ENCODE results near the gene AVEN.
A peak's percentile ranks its signal among the peaks of the same experiment; 100 is the strongest.

DNA sequence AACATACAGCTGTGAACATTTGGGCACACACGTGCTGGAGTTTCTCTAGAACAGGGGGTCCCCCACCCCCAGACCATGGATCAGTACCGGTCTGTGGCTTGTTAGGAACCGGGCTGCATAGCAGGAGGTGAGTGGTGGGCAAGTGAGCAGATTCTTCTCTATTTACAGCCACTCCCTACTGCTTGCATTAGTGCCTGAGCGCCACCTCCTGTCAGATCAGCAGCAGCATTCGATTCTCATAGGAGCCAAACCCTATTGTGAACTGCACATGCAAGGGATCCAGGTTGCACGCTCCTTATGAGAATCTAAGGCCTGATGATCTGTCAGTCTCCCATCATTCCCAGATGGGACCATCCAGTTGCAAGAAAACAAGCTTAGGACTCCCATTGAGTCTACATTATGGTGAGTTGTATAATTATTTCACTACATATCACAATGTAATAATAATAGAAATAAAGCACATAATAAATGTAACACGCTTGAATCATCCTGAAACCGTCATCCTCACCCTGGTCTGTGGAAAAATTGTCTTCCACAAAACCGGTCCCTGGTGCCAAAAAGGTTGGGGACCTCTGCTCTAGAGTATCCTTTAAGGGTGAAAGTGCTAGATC is 44.9 kb downstream of the AVEN start:
- TF ChIP-seq NRF1 (IDR thresholded peaks at IDR 0.05; ENCODE audit: low read depth, low read length) = no peak
- no peak for TF ChIP-seq MXI1 (IDR thresholded peaks at IDR 0.05; ENCODE audit: low read depth, low read length)
- TF ChIP-seq, protein P1, sequence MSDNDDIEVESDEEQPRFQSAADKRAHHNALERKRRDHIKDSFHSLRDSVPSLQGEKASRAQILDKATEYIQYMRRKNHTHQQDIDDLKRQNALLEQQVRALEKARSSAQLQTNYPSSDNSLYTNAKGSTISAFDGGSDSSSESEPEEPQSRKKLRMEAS (IDR thresholded peaks at IDR 0.05; ENCODE audit: low read depth) = no peak
- no peak for TF ChIP-seq TAF1 (IDR thresholded peaks at IDR 0.05; ENCODE audit: borderline replicate concordance, low read depth, low read length)
- TF ChIP-seq, protein P2, sequence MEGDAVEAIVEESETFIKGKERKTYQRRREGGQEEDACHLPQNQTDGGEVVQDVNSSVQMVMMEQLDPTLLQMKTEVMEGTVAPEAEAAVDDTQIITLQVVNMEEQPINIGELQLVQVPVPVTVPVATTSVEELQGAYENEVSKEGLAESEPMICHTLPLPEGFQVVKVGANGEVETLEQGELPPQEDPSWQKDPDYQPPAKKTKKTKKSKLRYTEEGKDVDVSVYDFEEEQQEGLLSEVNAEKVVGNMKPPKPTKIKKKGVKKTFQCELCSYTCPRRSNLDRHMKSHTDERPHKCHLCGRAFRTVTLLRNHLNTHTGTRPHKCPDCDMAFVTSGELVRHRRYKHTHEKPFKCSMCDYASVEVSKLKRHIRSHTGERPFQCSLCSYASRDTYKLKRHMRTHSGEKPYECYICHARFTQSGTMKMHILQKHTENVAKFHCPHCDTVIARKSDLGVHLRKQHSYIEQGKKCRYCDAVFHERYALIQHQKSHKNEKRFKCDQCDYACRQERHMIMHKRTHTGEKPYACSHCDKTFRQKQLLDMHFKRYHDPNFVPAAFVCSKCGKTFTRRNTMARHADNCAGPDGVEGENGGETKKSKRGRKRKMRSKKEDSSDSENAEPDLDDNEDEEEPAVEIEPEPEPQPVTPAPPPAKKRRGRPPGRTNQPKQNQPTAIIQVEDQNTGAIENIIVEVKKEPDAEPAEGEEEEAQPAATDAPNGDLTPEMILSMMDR (IDR thresholded peaks at IDR 0.05) = peak; percentile 66
- TF ChIP-seq JUND (IDR thresholded peaks at IDR 0.05) = no peak
- TF ChIP-seq, protein P3, sequence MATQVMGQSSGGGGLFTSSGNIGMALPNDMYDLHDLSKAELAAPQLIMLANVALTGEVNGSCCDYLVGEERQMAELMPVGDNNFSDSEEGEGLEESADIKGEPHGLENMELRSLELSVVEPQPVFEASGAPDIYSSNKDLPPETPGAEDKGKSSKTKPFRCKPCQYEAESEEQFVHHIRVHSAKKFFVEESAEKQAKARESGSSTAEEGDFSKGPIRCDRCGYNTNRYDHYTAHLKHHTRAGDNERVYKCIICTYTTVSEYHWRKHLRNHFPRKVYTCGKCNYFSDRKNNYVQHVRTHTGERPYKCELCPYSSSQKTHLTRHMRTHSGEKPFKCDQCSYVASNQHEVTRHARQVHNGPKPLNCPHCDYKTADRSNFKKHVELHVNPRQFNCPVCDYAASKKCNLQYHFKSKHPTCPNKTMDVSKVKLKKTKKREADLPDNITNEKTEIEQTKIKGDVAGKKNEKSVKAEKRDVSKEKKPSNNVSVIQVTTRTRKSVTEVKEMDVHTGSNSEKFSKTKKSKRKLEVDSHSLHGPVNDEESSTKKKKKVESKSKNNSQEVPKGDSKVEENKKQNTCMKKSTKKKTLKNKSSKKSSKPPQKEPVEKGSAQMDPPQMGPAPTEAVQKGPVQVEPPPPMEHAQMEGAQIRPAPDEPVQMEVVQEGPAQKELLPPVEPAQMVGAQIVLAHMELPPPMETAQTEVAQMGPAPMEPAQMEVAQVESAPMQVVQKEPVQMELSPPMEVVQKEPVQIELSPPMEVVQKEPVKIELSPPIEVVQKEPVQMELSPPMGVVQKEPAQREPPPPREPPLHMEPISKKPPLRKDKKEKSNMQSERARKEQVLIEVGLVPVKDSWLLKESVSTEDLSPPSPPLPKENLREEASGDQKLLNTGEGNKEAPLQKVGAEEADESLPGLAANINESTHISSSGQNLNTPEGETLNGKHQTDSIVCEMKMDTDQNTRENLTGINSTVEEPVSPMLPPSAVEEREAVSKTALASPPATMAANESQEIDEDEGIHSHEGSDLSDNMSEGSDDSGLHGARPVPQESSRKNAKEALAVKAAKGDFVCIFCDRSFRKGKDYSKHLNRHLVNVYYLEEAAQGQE (IDR thresholded peaks at IDR 0.05; ENCODE audit: low read depth, low read length) = no peak
